ENCODE data around the gene SHH.

Gene SHH

GRCh38 chr7:155797262-155798250 lies 14.7 kb downstream of the SHH start:
- no peak overlapping the region for H3K4me3 ChIP-seq (ENCODE audit: low read length)

GRCh38 chr7:155796381-155797261 lies 15.6 kb downstream of the SHH start:
- no peak for DNase-seq (ENCODE audit: low read depth, low spot score)
- H3K4me3 ChIP-seq (ENCODE audit: low read length), result no peak overlapping the region

More at GRCh38 chr7:155797262-155798250, 14.7 kb downstream of the SHH start:
- DNase-seq (ENCODE audit: low read depth, low spot score), result no peak

- DNase-seq (ENCODE audit: low read depth, low spot score), result no peak
- no peak overlapping the region for H3K4me3 ChIP-seq (ENCODE audit: low read length)
Measured at GRCh38 chr7:155795951-155796350, 16.3 kb downstream of the SHH start.

- DNase-seq (ENCODE audit: low read depth, low spot score), result no peak
- no peak overlapping the region for H3K4me3 ChIP-seq (ENCODE audit: low read length)
Measured at GRCh38 chr7:155795401-155795800, 16.9 kb downstream of the SHH start.

GRCh38 chr7:155794196-155794595 lies 18.1 kb downstream of the SHH start:
- DNase-seq (ENCODE audit: low read depth, low spot score), result no peak
- no peak overlapping the region for H3K4me3 ChIP-seq (ENCODE audit: low read length)

- no peak for DNase-seq (ENCODE audit: low read depth, low spot score)
- no peak overlapping the region for H3K4me3 ChIP-seq (ENCODE audit: low read length)
Measured at GRCh38 chr7:155793720-155794119, 18.5 kb downstream of the SHH start.

- no peak for DNase-seq (ENCODE audit: low read depth, low spot score)
- H3K4me3 ChIP-seq (ENCODE audit: low read length), result no peak overlapping the region
Measured at GRCh38 chr7:155792999-155793560, 19.2 kb downstream of the SHH start.

- DNase-seq (ENCODE audit: low read depth, low spot score), result no peak
- H3K4me3 ChIP-seq (ENCODE audit: low read length), result no peak overlapping the region
Measured at GRCh38 chr7:155792315-155792960, 19.8 kb downstream of the SHH start.

GRCh38 chr7:155791836-155792235 lies 20.4 kb downstream of the SHH start:
- no peak for DNase-seq (ENCODE audit: low read depth, low spot score)
- H3K4me3 ChIP-seq (ENCODE audit: low read length), result no peak overlapping the region

- DNase-seq (ENCODE audit: low read depth, low spot score), result no peak
- H3K4me3 ChIP-seq (ENCODE audit: low read length), result no peak overlapping the region
Measured at GRCh38 chr7:155791214-155791737, 21.0 kb downstream of the SHH start.

GRCh38 chr7:155790666-155791065 lies 21.6 kb downstream of the SHH start:
- no peak overlapping the region for H3K4me3 ChIP-seq (ENCODE audit: low read length)
- DNase-seq (ENCODE audit: low read depth, low spot score), result no peak

GRCh38 chr7:155789001-155789725 lies 23.1 kb downstream of the SHH start:
- no peak for DNase-seq (ENCODE audit: low read depth, low spot score)

GRCh38 chr7:155788616-155789000 lies 23.7 kb downstream of the SHH start:
- DNase-seq (ENCODE audit: low read depth, low spot score), result no peak
- no peak overlapping the region for H3K4me3 ChIP-seq (ENCODE audit: low read length)

More at GRCh38 chr7:155789001-155789725, 23.1 kb downstream of the SHH start:
- H3K4me3 ChIP-seq (ENCODE audit: low read length), result no peak overlapping the region

- no peak for DNase-seq (ENCODE audit: low read depth, low spot score)
- no peak overlapping the region for H3K4me3 ChIP-seq (ENCODE audit: low read length)
Measured at GRCh38 chr7:155787171-155787851, 25.0 kb downstream of the SHH start.

- H3K4me3 ChIP-seq (ENCODE audit: low read length), result no peak overlapping the region
- DNase-seq (ENCODE audit: low read depth, low spot score), result no peak
Measured at GRCh38 chr7:155786491-155786890, 25.8 kb downstream of the SHH start.

- no peak for DNase-seq (ENCODE audit: low read depth, low spot score)
- H3K4me3 ChIP-seq (ENCODE audit: low read length), result no peak overlapping the region
Measured at GRCh38 chr7:155785536-155785935, 26.7 kb downstream of the SHH start.

- DNase-seq (ENCODE audit: low read depth, low spot score), result no peak
- no peak overlapping the region for H3K4me3 ChIP-seq (ENCODE audit: low read length)
Measured at GRCh38 chr7:155782466-155782865, 29.8 kb downstream of the SHH start.

GRCh38 chr7:155781433-155781832 lies 30.8 kb downstream of the SHH start:
- H3K4me3 ChIP-seq (ENCODE audit: low read length), result no peak overlapping the region
- no peak for DNase-seq (ENCODE audit: low read depth, low spot score)
